PC-9 (cell line): Measurements from ENCODE around the gene NOP53. TPM values are rescaled to one million over a fixed set of nuclear protein-coding genes. Genes with fewer than 3 reads are reported as not detected.
A peak's percentile ranks its signal among the peaks of the same experiment; 100 is the strongest.

Experiments used
- BruUV-seq: library from RNA; stranded (reverse); fragments of 400-500 nt; replicated peaks from 2 replicates; lab custom pipeline; 2021; lab: Mats Ljungman, UMichigan
- CTCF ChIA-PET: fragments of 300-600 bp; sonication (Branson Sonifier 250); formaldehyde crosslinking; loops from one replicate; lab custom pipeline; 2022; ENCODE audit warnings: antibody characterized with exemption; lab: Charles Lee
- POLR2A ChIA-PET: fragments of 300-600 bp; sonication (Branson Sonifier 250); formaldehyde crosslinking; loops from one replicate; lab custom pipeline; 2022; ENCODE audit warnings: antibody characterized with exemption; ENCODE audit not compliant: unreplicated experiment; lab: Charles Lee
- DNase-seq, 2 experiments: peaks; one replicate each; pipeline versions ENCODE4 v3.0.0 to v3.0.0-alpha.2; 2015 to 2022; ENCODE audit warnings: mixed read lengths in 1 of 2
- H2AFZ ChIP-seq: fragments of 200-600 bp; sonication (generic); 2 replicates; pipeline ENCODE4 v1.8.1; 2017; ENCODE audit warnings: antibody characterized with exemption
- H3F3A ChIP-seq: fragments of 200-600 bp; sonication (generic); 2 replicates; pipeline ENCODE4 v1.8.1; 2017; ENCODE audit warnings: antibody characterized with exemption, mild to moderate bottlenecking, low read depth; ENCODE audit not compliant: insufficient read depth
- H3K27ac ChIP-seq: fragments of 200-600 bp; sonication (generic); 2 replicates; pipeline ENCODE4 v1.6.1; 2016; ENCODE audit warnings: mixed run types
- H3K27me3 ChIP-seq: fragments of 200-600 bp; sonication (generic); 2 replicates; pipeline ENCODE4 v1.6.1; 2016; ENCODE audit warnings: low read depth, mixed run types; ENCODE audit not compliant: insufficient read depth
- H3K36me3 ChIP-seq: fragments of 200-600 bp; sonication (generic); 2 replicates; pipeline ENCODE4 v1.6.1; 2016; ENCODE audit warnings: low read depth, mixed run types
- H3K4me1 ChIP-seq: fragments of 200-600 bp; sonication (generic); replicated peaks from 2 replicates; pipeline ENCODE4 v1.6.1; 2016; ENCODE audit warnings: mixed run types; ENCODE audit not compliant: insufficient read depth
- H3K4me2 ChIP-seq: fragments of 200-600 bp; sonication (generic); 2 replicates; pipeline ENCODE4 v1.6.1; 2017; ENCODE audit warnings: mixed run types
- H3K4me3 ChIP-seq: fragments of 200-600 bp; sonication (generic); 2 replicates; pipeline ENCODE4 v1.6.1; 2016; ENCODE audit warnings: mixed run types
- H3K79me2 ChIP-seq: fragments of 200-600 bp; sonication (generic); 2 replicates; pipeline ENCODE4 v1.6.1; 2017; ENCODE audit warnings: low read depth, mixed run types
- H3K9me2 ChIP-seq: fragments of 200-600 bp; sonication (generic); 2 replicates; pipeline ENCODE4 v1.8.1; 2017; ENCODE audit warnings: mild to moderate bottlenecking; ENCODE audit not compliant: insufficient read depth
- H3K9me3 ChIP-seq: fragments of 200-600 bp; sonication (generic); 2 replicates; pipeline ENCODE4 v1.8.1; 2016; ENCODE audit warnings: low read depth; ENCODE audit not compliant: insufficient read depth
- H4K20me1 ChIP-seq: fragments of 200-600 bp; sonication (generic); 2 replicates; pipeline ENCODE4 v1.8.1; 2017; ENCODE audit not compliant: insufficient read depth
- EZH2 ChIP-seq: fragments of 200-600 bp; sonication (generic); IDR thresholded peaks from 2 replicates; pipeline ENCODE4 v1.8.0; 2017; ENCODE audit warnings: antibody characterized with exemption, low read depth
- intact Hi-C: fragments of 100-400 bp; cut with micrococcal nuclease; formaldehyde crosslinking; loops from one replicate; pipeline ENCODE4 v1.10.0; 2022; ENCODE audit not compliant: unreplicated experiment
- total RNA-seq: library from RNA; stranded (reverse); gene quantifications from 2 replicates; pipeline ENCODE4 v1.2.3, GENCODE V29; 2021
- TF ChIP-seq, protein P1 (sequence below): fragments of 200-600 bp; sonication (generic); conservative IDR thresholded peaks from 2 replicates; pipeline ENCODE4 v1.6.1; 2017; ENCODE audit warnings: mixed run types, antibody characterized with exemption, mild to moderate bottlenecking, moderate library complexity

NOP53 gene
- total RNA-seq, 1 experiment from 2014 or later: 225 TPM

DNA sequence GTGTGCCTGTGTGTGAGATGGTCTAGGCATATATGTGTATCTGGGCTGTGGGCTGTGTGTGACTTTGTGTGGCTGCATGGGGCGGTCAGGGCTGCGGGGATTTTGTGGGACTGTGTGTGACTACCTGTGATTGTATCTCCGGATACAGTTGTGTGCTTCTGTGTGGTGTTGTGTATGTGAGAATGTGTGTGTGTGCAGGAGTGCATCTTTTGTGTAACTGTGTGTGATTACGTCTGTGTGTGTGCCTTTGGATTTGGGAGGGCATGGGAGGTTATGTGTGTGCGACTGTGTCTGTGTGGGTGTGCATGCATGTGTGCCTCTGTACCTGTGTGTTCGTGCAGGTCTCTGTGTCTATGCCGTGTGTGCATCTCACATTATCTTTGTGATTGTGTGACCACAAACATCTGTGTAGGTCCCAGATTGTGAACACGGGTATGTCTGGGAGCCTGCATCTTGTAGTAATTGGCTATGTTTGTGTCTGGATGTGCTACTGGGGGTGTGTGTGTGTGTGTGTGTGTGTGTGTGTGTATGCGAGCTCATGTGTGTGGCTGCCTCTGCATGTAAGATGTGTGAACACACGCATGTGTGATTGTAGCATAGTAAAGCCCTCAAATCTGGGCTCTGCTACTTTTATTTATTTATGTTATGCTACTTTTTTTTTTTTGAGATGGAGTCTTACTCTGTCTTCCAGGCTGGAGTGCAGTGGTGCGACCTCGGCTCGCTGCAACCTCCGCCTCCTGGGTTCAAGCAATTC, 24.5 kb upstream of the NOP53 start:
- Histone ChIP-seq H3F3A (peaks cover 27% of the 10 kb centered on the region), H3K4me3 (no peak overlapping the region), H2AFZ (no peak overlapping the region), H3K27me3 (no peaks in the 10 kb centered on the region), H3K79me2 (no peaks in the 10 kb centered on the region), H3K9me3 (no peaks in the 10 kb centered on the region), H3K36me3 (no peaks in the 10 kb centered on the region), H3K4me1 (peaks cover 19% of the 10 kb centered on the region), H3K4me2 (no peak overlapping the region), H3K27ac (no peak overlapping the region), H3K9me2 (no peaks in the 10 kb centered on the region), H4K20me1 (no peaks in the 10 kb centered on the region)
- intact Hi-C loops: no loop called here
- POLR2A ChIA-PET: no interaction called here
- CTCF ChIA-PET: interaction anchor here (0.6 kb wide), 1 partner anchor 434 kb away, joined by 3 read pairs; no protein-coding TSS in a partner anchor
- TF ChIP-seq EZH2: no peak
- TF ChIP-seq, protein P1, sequence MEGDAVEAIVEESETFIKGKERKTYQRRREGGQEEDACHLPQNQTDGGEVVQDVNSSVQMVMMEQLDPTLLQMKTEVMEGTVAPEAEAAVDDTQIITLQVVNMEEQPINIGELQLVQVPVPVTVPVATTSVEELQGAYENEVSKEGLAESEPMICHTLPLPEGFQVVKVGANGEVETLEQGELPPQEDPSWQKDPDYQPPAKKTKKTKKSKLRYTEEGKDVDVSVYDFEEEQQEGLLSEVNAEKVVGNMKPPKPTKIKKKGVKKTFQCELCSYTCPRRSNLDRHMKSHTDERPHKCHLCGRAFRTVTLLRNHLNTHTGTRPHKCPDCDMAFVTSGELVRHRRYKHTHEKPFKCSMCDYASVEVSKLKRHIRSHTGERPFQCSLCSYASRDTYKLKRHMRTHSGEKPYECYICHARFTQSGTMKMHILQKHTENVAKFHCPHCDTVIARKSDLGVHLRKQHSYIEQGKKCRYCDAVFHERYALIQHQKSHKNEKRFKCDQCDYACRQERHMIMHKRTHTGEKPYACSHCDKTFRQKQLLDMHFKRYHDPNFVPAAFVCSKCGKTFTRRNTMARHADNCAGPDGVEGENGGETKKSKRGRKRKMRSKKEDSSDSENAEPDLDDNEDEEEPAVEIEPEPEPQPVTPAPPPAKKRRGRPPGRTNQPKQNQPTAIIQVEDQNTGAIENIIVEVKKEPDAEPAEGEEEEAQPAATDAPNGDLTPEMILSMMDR: no peak
- no TSS peak for BruUV-seq
- DNase-seq: no peak

DNA sequence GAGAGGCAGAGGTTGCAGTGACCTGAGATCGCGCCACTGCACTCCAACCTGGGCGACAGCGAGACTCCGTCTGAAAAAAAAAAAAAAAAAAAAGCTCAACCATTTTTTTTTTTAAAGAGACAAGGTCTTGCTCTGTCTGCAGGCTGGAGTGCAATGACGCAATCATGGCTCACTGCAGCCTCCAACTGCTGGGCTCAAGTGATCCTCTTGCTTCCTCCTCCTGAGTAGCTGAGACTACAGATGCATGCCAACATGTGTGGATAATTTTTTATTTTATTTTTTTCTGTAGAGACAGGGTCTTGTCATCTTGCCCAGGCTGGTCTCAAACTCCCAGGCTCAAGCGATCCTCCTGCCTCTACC, 21.8 kb upstream of the NOP53 start:
- Histone ChIP-seq H3K4me1 (peaks cover 38% of the 10 kb centered on the region), H3K9me2 (no peaks in the 10 kb centered on the region), H2AFZ (peak overlapping the region; percentile 82; the same call in 1 of the 2 replicates), H4K20me1 (no peaks in the 10 kb centered on the region), H3K27ac (peak overlapping the region; percentile 53), H3K79me2 (no peaks in the 10 kb centered on the region), H3F3A (peaks cover 38% of the 10 kb centered on the region), H3K4me3 (peak overlapping the region; percentile 56), H3K9me3 (no peaks in the 10 kb centered on the region), H3K36me3 (no peaks in the 10 kb centered on the region), H3K4me2 (peak overlapping the region; percentile 91), H3K27me3 (no peaks in the 10 kb centered on the region)
- BruUV-seq: no TSS peak
- POLR2A ChIA-PET: interaction anchor here (0.5 to 0.8 kb wide), 5 partner anchors 20 to 466 kb away, joined by 3 to 6 read pairs (median 4); no protein-coding TSS in a partner anchor
- peak; percentile 58 to 83 for DNase-seq
- intact Hi-C loops: no loop called here
- CTCF ChIA-PET: interaction anchor here (0.6 kb wide), 4 partner anchors 17 to 409 kb away, joined by 3 to 7 read pairs (median 4); no protein-coding TSS in a partner anchor
- TF ChIP-seq, protein P1: no peak
- no peak for TF ChIP-seq EZH2

DNA sequence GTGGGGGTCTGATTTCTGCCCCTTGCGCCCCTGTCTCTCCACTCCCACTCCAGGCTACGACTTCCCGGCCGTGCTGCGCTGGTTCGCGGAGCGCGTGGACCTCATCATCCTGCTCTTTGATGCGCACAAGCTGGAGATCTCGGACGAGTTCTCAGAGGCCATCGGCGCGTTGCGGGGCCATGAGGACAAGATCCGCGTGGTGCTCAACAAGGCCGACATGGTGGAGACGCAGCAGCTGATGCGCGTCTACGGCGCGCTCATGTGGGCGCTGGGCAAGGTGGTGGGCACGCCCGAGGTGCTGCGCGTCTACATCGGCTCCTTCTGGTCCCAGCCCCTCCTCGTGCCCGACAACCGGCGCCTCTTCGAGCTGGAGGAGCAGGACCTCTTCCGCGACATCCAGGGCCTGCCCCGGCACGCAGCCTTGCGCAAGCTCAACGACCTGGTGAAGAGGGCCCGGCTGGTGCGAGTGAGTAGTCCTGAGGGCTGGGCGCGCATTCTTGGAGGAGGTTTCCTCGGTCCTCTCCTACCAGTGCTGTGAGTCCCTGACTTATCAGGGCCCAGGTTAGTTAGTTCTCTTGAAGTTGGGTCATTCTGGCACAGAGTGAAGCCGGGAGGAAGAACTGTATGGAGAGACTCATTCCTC, 19.5 kb upstream of the NOP53 start:
- H3K27me3 ChIP-seq: no peaks in the 10 kb centered on the region
- CTCF ChIA-PET: no interaction called here
- H3K27ac ChIP-seq: no peak overlapping the region
- no peaks in the 10 kb centered on the region for H4K20me1 ChIP-seq
- H3K79me2 ChIP-seq: no peaks in the 10 kb centered on the region
- H3F3A ChIP-seq: peaks cover 53% of the 10 kb centered on the region
- no peaks in the 10 kb centered on the region for H3K9me2 ChIP-seq
- H3K36me3 ChIP-seq: no peaks in the 10 kb centered on the region
- no peak for DNase-seq
- H3K4me1 ChIP-seq: peaks cover 49% of the 10 kb centered on the region
- no peak overlapping the region for H3K4me2 ChIP-seq
- H2AFZ ChIP-seq: no peak overlapping the region
- no peaks in the 10 kb centered on the region for H3K9me3 ChIP-seq
- H3K4me3 ChIP-seq: no peak overlapping the region
- POLR2A ChIA-PET: no interaction called here
- BruUV-seq: no TSS peak
- intact Hi-C loops: no loop called here
- TF ChIP-seq, protein P1: no peak
- TF ChIP-seq EZH2: no peak
